ENCODE results near the gene C19orf33. TPM values are rescaled to one million over a fixed set of nuclear protein-coding genes. Genes with fewer than 3 reads are reported as not detected.

The C19orf33 gene
- total RNA-seq, 6 experiments from 2014 or later, result 1.8 TPM; not detected in 5

DNA sequence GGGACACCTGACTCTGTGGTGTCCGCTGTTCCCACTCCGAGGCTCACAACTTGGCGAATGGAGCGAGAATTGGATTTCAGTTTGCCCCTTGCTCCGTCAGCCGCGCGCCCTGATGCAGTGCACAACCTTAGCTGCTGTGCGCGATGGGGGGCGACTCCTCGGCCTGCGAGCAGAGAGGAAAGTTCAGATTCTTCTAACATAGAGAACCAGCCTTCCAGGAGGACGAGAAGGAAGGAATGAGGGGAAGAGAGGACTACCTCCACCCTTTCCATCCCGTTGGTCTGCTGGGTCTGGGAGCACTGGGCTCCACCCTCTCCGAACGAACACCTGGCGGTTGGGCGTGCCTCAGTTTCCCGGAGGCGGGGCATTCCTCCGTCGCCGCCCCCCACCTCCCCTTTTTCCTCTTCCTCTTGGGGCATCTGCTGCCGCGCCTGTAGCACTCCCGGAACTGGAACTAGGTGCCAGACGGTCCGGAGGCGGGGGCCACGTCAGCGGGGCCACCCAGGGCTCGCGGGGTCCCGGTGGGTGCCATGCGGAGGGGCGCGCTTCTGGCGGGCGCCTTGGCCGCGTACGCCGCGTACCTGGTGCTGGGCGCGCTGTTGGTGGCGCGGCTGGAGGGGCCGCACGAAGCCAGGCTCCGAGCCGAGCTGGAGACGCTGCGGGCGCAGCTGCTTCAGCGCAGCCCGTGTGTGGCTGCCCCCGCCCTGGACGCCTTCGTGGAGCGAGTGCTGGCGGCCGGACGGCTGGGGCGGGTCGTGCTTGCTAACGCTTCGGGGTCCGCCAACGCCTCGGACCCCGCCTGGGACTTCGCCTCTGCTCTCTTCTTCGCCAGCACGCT, 15.6 kb downstream of the C19orf33 start, which contains the start of gene KCNK6:
Gene KCNK6 (plus strand): TSS at position 425 of the 838 bp plus-strand sequence. CDS start 106 bp downstream, at position 531.
- Histone ChIP-seq H3K9me3 (no peaks in the 10 kb centered on the region), H3K36me3 (no peaks in the 10 kb centered on the region), H3K27me3 (no peaks in the 10 kb centered on the region), H3K4me1 (peaks cover 0 to 8% (median 0%) of the 10 kb centered on the region in 4 donors), H3K27ac (peak within 1 kb of the TSS; percentile 66 to 81 (median 70)), H3K4me3 (peak within 1 kb of the TSS; percentile 51 to 57 (median 55))
- TF ChIP-seq POLR2A (IDR thresholded peaks at IDR 0.05), result peak; percentile 60
- TF ChIP-seq, protein P1, sequence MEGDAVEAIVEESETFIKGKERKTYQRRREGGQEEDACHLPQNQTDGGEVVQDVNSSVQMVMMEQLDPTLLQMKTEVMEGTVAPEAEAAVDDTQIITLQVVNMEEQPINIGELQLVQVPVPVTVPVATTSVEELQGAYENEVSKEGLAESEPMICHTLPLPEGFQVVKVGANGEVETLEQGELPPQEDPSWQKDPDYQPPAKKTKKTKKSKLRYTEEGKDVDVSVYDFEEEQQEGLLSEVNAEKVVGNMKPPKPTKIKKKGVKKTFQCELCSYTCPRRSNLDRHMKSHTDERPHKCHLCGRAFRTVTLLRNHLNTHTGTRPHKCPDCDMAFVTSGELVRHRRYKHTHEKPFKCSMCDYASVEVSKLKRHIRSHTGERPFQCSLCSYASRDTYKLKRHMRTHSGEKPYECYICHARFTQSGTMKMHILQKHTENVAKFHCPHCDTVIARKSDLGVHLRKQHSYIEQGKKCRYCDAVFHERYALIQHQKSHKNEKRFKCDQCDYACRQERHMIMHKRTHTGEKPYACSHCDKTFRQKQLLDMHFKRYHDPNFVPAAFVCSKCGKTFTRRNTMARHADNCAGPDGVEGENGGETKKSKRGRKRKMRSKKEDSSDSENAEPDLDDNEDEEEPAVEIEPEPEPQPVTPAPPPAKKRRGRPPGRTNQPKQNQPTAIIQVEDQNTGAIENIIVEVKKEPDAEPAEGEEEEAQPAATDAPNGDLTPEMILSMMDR (IDR thresholded peaks at IDR 0.05), result no peak
- DNase-seq (peak; percentile 66 to 74 (median 67)), ATAC-seq (no peak)
- intact Hi-C loops (cut with DNase I), result no loop called here
- 1% methylated on average over 12 of the region's 76 CpGs for WGBS (ENCODE audit: insufficient coverage, low coverage, low lambda C conversion rate, missing lambda C conversion rate)

DNA sequence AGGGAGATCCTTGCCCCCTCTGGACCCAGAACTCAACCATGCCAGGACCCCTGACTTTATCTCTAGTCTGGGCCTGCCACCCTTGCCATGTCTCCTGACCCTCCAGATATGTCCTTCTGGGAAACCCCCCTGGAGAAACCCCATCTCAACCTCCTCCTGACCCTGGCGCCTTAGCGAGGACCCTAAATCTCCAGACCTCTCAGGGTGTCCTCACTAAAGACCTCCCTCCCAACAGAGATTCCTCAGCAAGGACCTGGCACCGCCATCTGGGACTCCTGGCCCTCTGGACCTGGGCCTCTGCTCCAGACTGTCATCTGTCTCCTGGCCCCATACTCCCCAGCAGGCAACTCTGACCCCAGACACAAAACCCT, 16.9 kb downstream of the C19orf33 start:
- no peak for ATAC-seq
- Histone ChIP-seq H3K9me3 (no peaks in the 10 kb centered on the region), H3K36me3 (no peaks in the 10 kb centered on the region), H3K4me3 (peak overlapping the region; percentile 51 to 57 (median 55)), H3K27ac (peak overlapping the region in 2 of 3 donors; percentile 70 to 81), H3K4me1 (peaks cover 0 to 3% (median 0%) of the 10 kb centered on the region in 4 donors), H3K27me3 (no peaks in the 10 kb centered on the region)
- WGBS (ENCODE audit: insufficient coverage, low coverage, low lambda C conversion rate, missing lambda C conversion rate), result 73% methylated on average over 2 of the region's 3 CpGs
- intact Hi-C loops (cut with DNase I), result no loop called here
- DNase-seq, result no peak
- TF ChIP-seq POLR2A (IDR thresholded peaks at IDR 0.05), result no peak
- TF ChIP-seq, protein P1 (IDR thresholded peaks at IDR 0.05), result no peak

DNA sequence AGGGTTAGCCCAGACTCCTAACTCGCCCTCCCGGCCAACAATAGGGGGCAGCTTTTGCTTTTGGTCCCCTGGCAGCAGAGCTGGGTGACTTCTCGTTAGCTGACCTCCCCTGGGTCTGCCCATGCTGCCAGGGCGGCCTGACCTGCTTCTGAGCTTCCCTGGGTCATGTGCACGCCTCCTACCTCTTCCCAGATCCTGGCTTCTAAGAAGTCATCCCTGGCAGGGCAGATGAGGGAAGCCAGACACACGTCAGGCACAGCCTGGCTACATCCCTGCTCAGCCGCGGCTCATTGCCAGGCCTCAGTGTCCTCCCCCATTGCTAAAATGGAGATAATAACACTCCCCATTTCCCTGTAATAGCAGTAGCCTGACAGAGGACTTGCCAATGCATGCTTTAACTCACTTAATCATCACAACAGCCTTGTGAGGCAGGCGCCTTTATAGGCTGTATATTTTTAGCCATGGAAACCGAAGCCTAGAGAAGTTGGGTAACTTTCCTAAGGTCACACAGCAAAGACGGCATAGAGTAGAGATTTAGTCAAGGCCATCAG, 17.7 kb downstream of the C19orf33 start:
- intact Hi-C loops (cut with DNase I), result no loop called here
- TF ChIP-seq, protein P1 (IDR thresholded peaks at IDR 0.05), result no peak
- TF ChIP-seq POLR2A (IDR thresholded peaks at IDR 0.05), result no peak

GRCh38 chr19:38323291-38323690, 19.2 kb downstream of the C19orf33 start:
- Histone ChIP-seq H3K36me3 (peaks cover 0 to 3% (median 0%) of the 10 kb centered on the region in 4 donors), H3K9me3 (no peaks in the 10 kb centered on the region), H3K27me3 (no peaks in the 10 kb centered on the region), H3K4me3 (no peak overlapping the region), H3K4me1 (peaks cover 0 to 3% (median 0%) of the 10 kb centered on the region in 4 donors), H3K27ac (no peak overlapping the region)
- ATAC-seq (peak in 3 of 4 donors; percentile 19 to 36 (median 19)), DNase-seq (no peak)
- TF ChIP-seq, protein P1 (IDR thresholded peaks at IDR 0.05), result no peak
- TF ChIP-seq POLR2A (IDR thresholded peaks at IDR 0.05), result no peak
- WGBS (ENCODE audit: insufficient coverage, low coverage, low lambda C conversion rate, missing lambda C conversion rate), result 48% methylated on average over 6 of the region's 7 CpGs
- intact Hi-C loops (cut with DNase I), result no loop called here

More for the DNA sequence above, 17.7 kb downstream of the C19orf33 start:
- Histone ChIP-seq H3K4me3 (peak overlapping the region in 2 of 3 donors; percentile 13 to 55), H3K36me3 (no peaks in the 10 kb centered on the region), H3K9me3 (no peaks in the 10 kb centered on the region), H3K27ac (peak overlapping the region; percentile 26 to 70 (median 62)), H3K27me3 (no peaks in the 10 kb centered on the region), H3K4me1 (peaks cover 0 to 3% (median 0%) of the 10 kb centered on the region in 4 donors)
- no peak for DNase-seq
- 36% methylated on average over 3 of the region's 11 CpGs for WGBS (ENCODE audit: insufficient coverage, low coverage, low lambda C conversion rate, missing lambda C conversion rate)
- ATAC-seq, result peak in 2 of 4 donors; percentile 13 to 20
